GM12878 (cell line): ENCODE data around the gene ASPM. TPM values are rescaled to one million over a fixed set of nuclear protein-coding genes. Genes with fewer than 3 reads are reported as not detected.

Experiments
- ATAC-seq: fragments of 200-7000 bp; cut with Tn5 transposase; 3 replicates; pipeline ENCODE4 v1.9.1; 2020; ENCODE audit warnings: mild to moderate bottlenecking, moderate library complexity
- BruUV-seq: library from RNA; stranded (reverse); fragments of 400-500 nt; replicated peaks from 2 replicates; lab custom pipeline; 2021; lab: Mats Ljungman, UMichigan
- CTCF ChIA-PET: fragments of 300-600 bp; sonication (Branson Sonifier 250); formaldehyde crosslinking; extraction: SDS; loops from one replicate; lab custom pipeline; 2021; ENCODE audit warnings: inconsistent platforms; lab: Yijun Ruan, JAX
- POLR2A ChIA-PET: fragments of 350-600 bp; formaldehyde crosslinking; extraction: SDS; loops from one replicate; lab custom pipeline; 2021; ENCODE audit warnings: inconsistent platforms; lab: Charles Lee
- RAD21 ChIA-PET: fragments of 300-600 bp; sonication (Branson Sonifier 250); formaldehyde crosslinking; loops from one replicate; lab custom pipeline; 2023; ENCODE audit warnings: antibody characterized with exemption; ENCODE audit not compliant: unreplicated experiment; lab: Charles Lee
- SMC1A ChIA-PET: fragments of 300-600 bp; sonication (Branson Sonifier 250); formaldehyde crosslinking; loops from one replicate; lab custom pipeline; 2023; ENCODE audit not compliant: unreplicated experiment, uncharacterized antibody; lab: Charles Lee
- DNase-seq: peaks from one replicate; pipeline ENCODE4 v3.0.0-alpha.2; 2011; ENCODE audit warnings: low read depth, low spot score
- FAIRE-seq: peaks from 3 replicates; lab custom pipeline; 2011; peaks lifted over from hg19 to GRCh38; lab: Jason Lieb, UNC
- H2AFZ ChIP-seq: 2 replicates; pipeline ENCODE4 v1.6.0; 2011; ENCODE audit warnings: low read depth, low read length, control low read depth; ENCODE audit not compliant: control insufficient read depth
- H3K27ac ChIP-seq: 2 replicates; pipeline ENCODE4 v1.5.1; 2011; ENCODE audit warnings: control low read depth; ENCODE audit not compliant: control insufficient read depth, insufficient read depth
- H3K27me3 ChIP-seq, 2 experiments: replicated peaks in 1 of 2; 2 replicates each; pipeline versions ENCODE4 v1.6.0 to v1.6.1; 2011; ENCODE audit warnings: low read length in 1 of 2; ENCODE audit not compliant: control insufficient read depth in 2 of 2, insufficient read depth in 2 of 2
- H3K36me3 ChIP-seq, 2 experiments: 2 replicates each; pipeline ENCODE4 v1.5.1; 2011; ENCODE audit warnings: low read length in 1 of 2; ENCODE audit not compliant: control insufficient read depth in 2 of 2, insufficient read depth in 2 of 2
- H3K4me1 ChIP-seq: 2 replicates; pipeline ENCODE4 v1.6.1; 2011; ENCODE audit warnings: mild to moderate bottlenecking, low read length, moderate library complexity, mixed read lengths; ENCODE audit not compliant: control insufficient read depth, insufficient read depth
- H3K4me2 ChIP-seq: 2 replicates; pipeline ENCODE4 v1.6.0; 2011; ENCODE audit warnings: control low read depth; ENCODE audit not compliant: control insufficient read depth, insufficient read depth
- H3K4me3 ChIP-seq: fragments of 200-600 bp; sonication (generic); 2 replicates; pipeline ENCODE4 v1.5.1; 2016
- H3K79me2 ChIP-seq: 2 replicates; pipeline ENCODE4 v1.6.0; 2011; ENCODE audit warnings: low read length; ENCODE audit not compliant: control insufficient read depth, insufficient read depth
- H3K9ac ChIP-seq: 2 replicates; pipeline ENCODE4 v1.8.0; 2011; ENCODE audit warnings: low read length, control low read depth, mixed read lengths; ENCODE audit not compliant: control insufficient read depth, insufficient read depth
- H3K9me3 ChIP-seq: replicated peaks from 3 replicates; pipeline ENCODE4 v1.5.1; 2011; ENCODE audit warnings: mild to moderate bottlenecking, low read length; ENCODE audit not compliant: control insufficient read depth, insufficient read depth
- H4K20me1 ChIP-seq: 2 replicates; pipeline ENCODE4 v1.6.0; 2011; ENCODE audit not compliant: control insufficient read depth, insufficient read depth
- ATF3 ChIP-seq: IDR thresholded peaks from 2 replicates; pipeline ENCODE4 v1.6.1; 2011; ENCODE audit warnings: low read depth, mild to moderate bottlenecking, low read length, moderate library complexity, borderline replicate concordance; ENCODE audit errors: extremely low read depth
- BACH1 ChIP-seq: fragments of 450-650 bp; IDR thresholded peaks from 2 replicates; pipeline ENCODE4 v1.6.1; 2017; ENCODE audit warnings: mild to moderate bottlenecking, borderline replicate concordance
- CHD1 ChIP-seq: IDR thresholded peaks from 2 replicates; pipeline ENCODE4 v1.6.1; 2012; ENCODE audit warnings: low read depth, low read length, improper control_type of control experiment
- CREM ChIP-seq: IDR thresholded peaks from 2 replicates; pipeline ENCODE4 v1.6.1; 2014; ENCODE audit warnings: antibody characterized with exemption, low read depth
- CTCF ChIP-seq, 3 experiments: IDR thresholded peaks in 2 of 3; conservative IDR thresholded peaks in 1 of 3; 2 replicates each; pipeline ENCODE4 v1.5.1; 2011; ENCODE audit warnings: low read depth in 3 of 3, low read length in 3 of 3, mild to moderate bottlenecking in 3 of 3, control low read depth in 2 of 3, moderate library complexity in 2 of 3, inconsistent platforms in 1 of 3, mixed read lengths in 1 of 3; ENCODE audit not compliant: control insufficient read depth in 2 of 3, insufficient read depth in 1 of 3; ENCODE audit errors: extremely low read depth in 1 of 3
- E2F4 ChIP-seq: IDR thresholded peaks from 2 replicates; pipeline ENCODE4 v1.6.1; 2012; ENCODE audit warnings: low read depth, low read length, improper control_type of control experiment
- EP300 ChIP-seq, 2 experiments: fragments of 150-350 bp in 1 of 2; IDR thresholded peaks; 2 replicates each; pipeline ENCODE4 v1.6.1; 2011 to 2012; ENCODE audit warnings: low read depth in 2 of 2, low read length in 2 of 2, borderline replicate concordance in 1 of 2, improper control_type of control experiment in 1 of 2, inconsistent platforms in 1 of 2; ENCODE audit not compliant: control insufficient read depth in 1 of 2
- KLF5 ChIP-seq: fragments of 450-650 bp; IDR thresholded peaks from 2 replicates; pipeline ENCODE4 v1.6.1; 2014; ENCODE audit warnings: mild to moderate bottlenecking; ENCODE audit not compliant: partially characterized antibody
- MXI1 ChIP-seq: fragments of 150-350 bp; IDR thresholded peaks from 2 replicates; pipeline ENCODE4 v1.6.1; 2011; ENCODE audit warnings: low read depth, mild to moderate bottlenecking, inconsistent platforms, low read length, improper control_type of control experiment
- PAX8 ChIP-seq: fragments of 450-650 bp; IDR thresholded peaks from 2 replicates; pipeline ENCODE4 v1.6.1; 2017; ENCODE audit warnings: mild to moderate bottlenecking, moderate library complexity
- RAD21 ChIP-seq: IDR thresholded peaks from 2 replicates; pipeline ENCODE4 v1.6.1; 2011; ENCODE audit warnings: mild to moderate bottlenecking, low read depth, low read length, moderate library complexity; ENCODE audit not compliant: insufficient read depth
- SMC3 ChIP-seq: IDR thresholded peaks from 2 replicates; pipeline ENCODE4 v1.6.1; 2011; ENCODE audit warnings: low read length, improper control_type of control experiment, borderline replicate concordance
- SREBF2 ChIP-seq: IDR thresholded peaks from 2 replicates; pipeline ENCODE4 v1.6.1; 2012; ENCODE audit warnings: mild to moderate bottlenecking, low read length
- WRNIP1 ChIP-seq: IDR thresholded peaks from 2 replicates; pipeline ENCODE4 v1.6.1; 2011; ENCODE audit warnings: low read depth, low read length, improper control_type of control experiment, borderline replicate concordance
- WGBS: methylation state at CpG from one replicate; pipeline ENCODE4 v1.1.6; 2016; ENCODE audit warnings: low lambda C conversion rate; ENCODE audit not compliant: insufficient replicate concordance, insufficient coverage; ENCODE audit errors: missing lambda C conversion rate; 5-methylcytosine and 5-hydroxymethylcytosine counted together
- in situ Hi-C: fragments of 300-500 bp; cut with MboI; formaldehyde crosslinking; loops from 9 replicates; pipeline ENCODE4 v1.14.3; 2018; ENCODE audit warnings: mixed read lengths
- intact Hi-C: fragments of 100-400 bp; cut with micrococcal nuclease; formaldehyde crosslinking; loops from one replicate; pipeline ENCODE4 v1.14.2; 2022; ENCODE audit not compliant: unreplicated experiment
- polyA plus RNA-seq, 11 experiments: library from polyadenylated mRNA; depleted of rRNA in 4 of 11; unstranded in 6 of 11; stranded (reverse) in 5 of 11; fragments of >200 nt; fragmentation: Nextera tagmentation in 4 of 11; fragmentation: Illumina TruSeq in 1 of 11; extraction: Ambion mirVana in 4 of 11; extraction: Trizol in 1 of 11; gene quantifications; 1 replicate in 1 of 11; 2 replicates in 10 of 11; pipeline versions ENCODE4 v1.2.1 to v1.2.3, GENCODE V29; 2011 to 2016; ENCODE audit warnings: inconsistent platforms in 2 of 11, missing spikeins in 2 of 11, low read depth in 1 of 11
- total RNA-seq, 4 experiments: library from RNA; depleted of rRNA in 3 of 4; stranded (reverse); fragments of >200 nt in 3 of 4; fragmentation: Illumina TruSeq in 1 of 4; extraction: Trizol in 1 of 4; gene quantifications; 2 replicates each; pipeline versions ENCODE4 v1.2.1 to v1.2.3, GENCODE V29; 2013 to 2021

Gene ASPM
- total and polyA plus RNA-seq, 10 of the 15 experiments (the other 5 are each of a cell fraction or from before 2014, with no cell fraction given), result 16.2 to 54.9 (median 26.4) TPM

- TF ChIP-seq SMC3 (no peak), CTCF (IDR thresholded peaks at IDR 0.05 in 2 of 3, conservative IDR thresholded peaks at IDR 0.05 in 1 of 3; ENCODE audit: control insufficient read depth in 2 of 3, extremely low read depth in 1 of 3, insufficient read depth in 1 of 3, low read depth in 3 of 3, low read length in 3 of 3) (no peak), RAD21 (no peak), WRNIP1 (no peak), MXI1 (no peak)
- no peak overlapping the region for H3K9ac ChIP-seq
- H3K4me2 ChIP-seq, result no peak overlapping the region
- no peaks in the 10 kb centered on the region for H3K9me3 ChIP-seq
- no TSS peak for BruUV-seq
- ChIA-PET RAD21 (no interaction called here), POLR2A (no interaction called here), SMC1A (no interaction called here), CTCF (no interaction called here)
- H3K36me3 ChIP-seq, result no peaks in the 10 kb centered on the region
- in situ Hi-C loops, result no loop called here
- H4K20me1 ChIP-seq, result no peaks in the 10 kb centered on the region
- no peaks in the 10 kb centered on the region for H3K79me2 ChIP-seq
- H2AFZ ChIP-seq, result no peak overlapping the region
- no peak for DNase-seq
- no peaks in the 10 kb centered on the region for H3K4me1 ChIP-seq
- H3K27me3 ChIP-seq, result no peaks in the 10 kb centered on the region
- no peak for ATAC-seq
- no peak for FAIRE-seq
- H3K27ac ChIP-seq, result no peak overlapping the region
- intact Hi-C loops, result no loop called here
- H3K4me3 ChIP-seq, result no peak overlapping the region
These were observed 80.9 kb downstream of the ASPM start for GRCh38 chr1:197065559-197065958.

- SMC1A ChIA-PET, result interaction anchor here (0.6 to 1.2 kb wide), 4 partner anchors 8 to 111 kb away, joined by 3 to 4 read pairs (median 4); no protein-coding TSS in a partner anchor
- no TSS peak for BruUV-seq
- no peak for TF ChIP-seq SREBF2
- no peak for TF ChIP-seq PAX8
- no peak for TF ChIP-seq CREM
- TF ChIP-seq KLF5, result no peak
- TF ChIP-seq BACH1, result no peak
- TF ChIP-seq CHD1, result no peak
- TF ChIP-seq E2F4, result no peak
- no peak for TF ChIP-seq EP300 (IDR thresholded peaks at IDR 0.05; ENCODE audit: borderline replicate concordance in 1 of 2, control insufficient read depth in 1 of 2, low read depth in 2 of 2, low read length in 2 of 2)
- no peak for TF ChIP-seq ATF3
These were observed 83.3 kb downstream of the ASPM start for GRCh38 chr1:197063212-197063611.

More at GRCh38 chr1:197063212-197063611, 83.3 kb downstream of the ASPM start:
- peak; percentile 35 for FAIRE-seq
- Histone ChIP-seq H3K4me3 (no peak overlapping the region), H3K36me3 (no peaks in the 10 kb centered on the region), H3K27me3 (no peaks in the 10 kb centered on the region), H3K9ac (no peak overlapping the region), H4K20me1 (no peaks in the 10 kb centered on the region), H3K4me2 (no peak overlapping the region), H2AFZ (no peak overlapping the region), H3K4me1 (no peaks in the 10 kb centered on the region), H3K79me2 (no peaks in the 10 kb centered on the region), H3K9me3 (no peaks in the 10 kb centered on the region), H3K27ac (no peak overlapping the region)
- peak; percentile 41; the same call in 2 of the 3 replicates for ATAC-seq
- 15% methylated on average over 2 of the region's 2 CpGs for WGBS
- ChIA-PET CTCF (no interaction called here), RAD21 (no interaction called here), POLR2A (no interaction called here)
- intact Hi-C loops (no loop called here), in situ Hi-C loops (no loop called here)
- DNase-seq, result no peak
